ENCODE measurements around the gene C1QA. TPM values are rescaled to one million over a fixed set of nuclear protein-coding genes. Genes with fewer than 3 reads are reported as not detected.

Gene C1QA, protein sequence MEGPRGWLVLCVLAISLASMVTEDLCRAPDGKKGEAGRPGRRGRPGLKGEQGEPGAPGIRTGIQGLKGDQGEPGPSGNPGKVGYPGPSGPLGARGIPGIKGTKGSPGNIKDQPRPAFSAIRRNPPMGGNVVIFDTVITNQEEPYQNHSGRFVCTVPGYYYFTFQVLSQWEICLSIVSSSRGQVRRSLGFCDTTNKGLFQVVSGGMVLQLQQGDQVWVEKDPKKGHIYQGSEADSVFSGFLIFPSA
- total RNA-seq, result not detected

DNA sequence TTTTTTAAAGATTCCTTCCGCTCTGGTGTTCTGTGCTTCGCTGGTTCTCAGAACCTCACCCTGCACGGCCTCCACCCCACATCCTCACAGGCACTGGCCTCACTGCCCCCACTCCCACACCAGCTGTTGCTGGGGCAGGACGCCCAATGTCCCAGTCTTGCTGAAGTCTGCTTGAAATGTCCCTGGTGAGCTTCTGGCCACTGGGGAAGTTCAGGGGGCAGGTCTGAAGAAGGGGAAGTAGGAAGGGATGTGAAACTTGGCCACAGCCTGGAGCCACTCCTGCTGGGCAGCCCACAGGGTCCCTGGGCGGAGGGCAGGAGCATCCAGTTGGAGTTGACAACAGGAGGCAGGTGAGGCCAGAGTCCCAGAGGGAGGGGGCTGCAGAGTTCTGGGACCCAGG, at the start of gene C1QA:
Gene C1QA, plus strand, starts transcription at position 276 of the 400 bp plus-strand sequence. CDS start 989 bp downstream, outside the sequence.
- no peak within 1 kb of the TSS for H3K4me3 Mint-ChIP-seq
- H3K27me3 Mint-ChIP-seq, result peaks cover 14% of the 10 kb centered on the region
- ATAC-seq (no peak), DNase-seq (no peak)
- intact Hi-C loops (cut with micrococcal nuclease), result loop anchor here (10.0 kb wide), 1 partner anchor 502 kb away; no protein-coding TSS in a partner anchor
- TF ChIP-seq, protein P1, sequence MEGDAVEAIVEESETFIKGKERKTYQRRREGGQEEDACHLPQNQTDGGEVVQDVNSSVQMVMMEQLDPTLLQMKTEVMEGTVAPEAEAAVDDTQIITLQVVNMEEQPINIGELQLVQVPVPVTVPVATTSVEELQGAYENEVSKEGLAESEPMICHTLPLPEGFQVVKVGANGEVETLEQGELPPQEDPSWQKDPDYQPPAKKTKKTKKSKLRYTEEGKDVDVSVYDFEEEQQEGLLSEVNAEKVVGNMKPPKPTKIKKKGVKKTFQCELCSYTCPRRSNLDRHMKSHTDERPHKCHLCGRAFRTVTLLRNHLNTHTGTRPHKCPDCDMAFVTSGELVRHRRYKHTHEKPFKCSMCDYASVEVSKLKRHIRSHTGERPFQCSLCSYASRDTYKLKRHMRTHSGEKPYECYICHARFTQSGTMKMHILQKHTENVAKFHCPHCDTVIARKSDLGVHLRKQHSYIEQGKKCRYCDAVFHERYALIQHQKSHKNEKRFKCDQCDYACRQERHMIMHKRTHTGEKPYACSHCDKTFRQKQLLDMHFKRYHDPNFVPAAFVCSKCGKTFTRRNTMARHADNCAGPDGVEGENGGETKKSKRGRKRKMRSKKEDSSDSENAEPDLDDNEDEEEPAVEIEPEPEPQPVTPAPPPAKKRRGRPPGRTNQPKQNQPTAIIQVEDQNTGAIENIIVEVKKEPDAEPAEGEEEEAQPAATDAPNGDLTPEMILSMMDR (IDR thresholded peaks at IDR 0.05), result no peak
- H3K4me1 Mint-ChIP-seq (ENCODE audit: low read depth), result no peaks in the 10 kb centered on the region
- H3K27ac Mint-ChIP-seq, result no peak within 1 kb of the TSS
- POLR2A ChIA-PET, result no interaction called here
- H3K36me3 Mint-ChIP-seq (ENCODE audit: low read depth), result no peaks in the 10 kb centered on the region
- H3K9me3 Mint-ChIP-seq, result no peaks in the 10 kb centered on the region
- CTCF ChIA-PET, result interaction anchor here (0.6 to 1.6 kb wide), 2 partner anchors 216 to 337 kb away, joined by 3 to 5 read pairs; no protein-coding TSS in a partner anchor

DNA sequence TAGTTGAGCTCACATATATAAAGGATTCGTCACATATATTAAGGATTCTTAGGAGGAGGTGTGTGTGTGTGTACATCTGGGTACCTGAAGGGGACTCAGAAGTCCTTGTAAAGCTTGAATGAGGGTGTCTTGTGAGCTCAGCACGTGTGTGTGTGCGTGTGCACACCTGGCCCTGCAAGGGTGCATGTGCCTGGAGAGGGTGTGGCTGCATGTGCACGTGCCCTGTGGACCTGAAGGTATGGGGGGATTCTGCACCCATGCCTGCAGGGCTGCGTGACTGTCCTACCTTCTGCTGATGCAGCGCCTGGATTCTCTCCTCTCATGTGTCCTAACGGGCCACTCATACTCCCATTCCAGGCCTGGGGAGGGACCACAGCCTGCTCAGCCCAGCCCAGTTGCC, 49.2 kb upstream of the C1QA start:
- H3K9me3 Mint-ChIP-seq, result no peaks in the 10 kb centered on the region
- POLR2A ChIA-PET, result no interaction called here
- no peak overlapping the region for H3K27ac Mint-ChIP-seq
- H3K4me3 Mint-ChIP-seq, result no peak overlapping the region
- intact Hi-C loops (cut with micrococcal nuclease), result no loop called here
- CTCF ChIA-PET, result no interaction called here
- TF ChIP-seq, protein P1 (IDR thresholded peaks at IDR 0.05), result no peak
- ATAC-seq (no peak), DNase-seq (no peak)
- H3K36me3 Mint-ChIP-seq (ENCODE audit: low read depth), result no peaks in the 10 kb centered on the region
- H3K4me1 Mint-ChIP-seq (ENCODE audit: low read depth), result no peaks in the 10 kb centered on the region
- peaks cover 5% of the 10 kb centered on the region for H3K27me3 Mint-ChIP-seq

DNA sequence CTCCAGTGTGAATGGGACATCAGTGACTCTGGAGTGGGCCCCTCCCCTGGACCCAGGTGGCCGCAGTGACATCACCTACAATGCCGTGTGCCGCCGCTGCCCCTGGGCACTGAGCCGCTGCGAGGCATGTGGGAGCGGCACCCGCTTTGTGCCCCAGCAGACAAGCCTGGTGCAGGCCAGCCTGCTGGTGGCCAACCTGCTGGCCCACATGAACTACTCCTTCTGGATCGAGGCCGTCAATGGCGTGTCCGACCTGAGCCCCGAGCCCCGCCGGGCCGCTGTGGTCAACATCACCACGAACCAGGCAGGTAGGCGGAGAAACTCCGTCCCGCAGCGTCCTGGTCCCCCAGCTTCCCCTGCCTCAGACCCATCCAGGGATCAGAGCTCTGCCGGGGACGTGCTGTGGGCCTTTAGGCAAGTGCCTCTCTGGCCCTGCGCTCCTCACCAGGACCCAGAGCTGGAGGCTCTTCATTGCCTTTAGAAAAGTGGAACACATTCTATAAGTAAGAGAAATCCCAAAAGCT, 47.5 kb upstream of the C1QA start:
- DNase-seq (no peak), ATAC-seq (no peak)
- TF ChIP-seq, protein P1 (IDR thresholded peaks at IDR 0.05), result no peak
- peaks cover 7% of the 10 kb centered on the region for H3K27me3 Mint-ChIP-seq
- intact Hi-C loops (cut with micrococcal nuclease), result no loop called here
- H3K27ac Mint-ChIP-seq, result no peak overlapping the region
- H3K4me3 Mint-ChIP-seq, result no peak overlapping the region
- CTCF ChIA-PET, result no interaction called here
- no peaks in the 10 kb centered on the region for H3K9me3 Mint-ChIP-seq
- H3K36me3 Mint-ChIP-seq (ENCODE audit: low read depth), result no peaks in the 10 kb centered on the region
- POLR2A ChIA-PET, result no interaction called here
- no peaks in the 10 kb centered on the region for H3K4me1 Mint-ChIP-seq (ENCODE audit: low read depth)

DNA sequence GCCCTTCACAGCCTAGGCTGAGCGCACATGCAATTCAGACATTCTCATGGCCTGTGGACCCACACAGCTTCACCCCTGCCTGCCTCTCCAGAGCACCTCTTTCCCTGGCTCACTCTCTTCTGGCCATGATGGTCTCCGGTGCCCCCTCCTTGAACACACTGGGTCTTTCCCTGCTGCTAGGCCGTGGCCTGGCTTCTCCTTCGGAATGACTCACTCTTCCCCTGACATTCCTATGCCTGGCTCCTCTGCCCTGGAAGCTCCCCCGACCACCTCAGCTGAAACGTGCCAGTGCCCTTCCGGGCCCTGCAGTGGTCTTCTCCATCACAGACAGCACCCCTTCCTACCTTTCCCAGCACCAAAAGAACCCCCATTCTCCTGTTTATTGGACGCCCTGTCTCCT, 44.9 kb upstream of the C1QA start:
- Mint-ChIP-seq H3K27ac (no peak overlapping the region), H3K27me3 (peaks cover 5% of the 10 kb centered on the region), H3K4me1 (ENCODE audit: low read depth) (no peaks in the 10 kb centered on the region), H3K36me3 (ENCODE audit: low read depth) (no peaks in the 10 kb centered on the region), H3K4me3 (no peak overlapping the region), H3K9me3 (no peaks in the 10 kb centered on the region)
- intact Hi-C loops (cut with micrococcal nuclease), result no loop called here
- no peak for DNase-seq
- no peak for ATAC-seq
- POLR2A ChIA-PET, result no interaction called here
- TF ChIP-seq, protein P1 (IDR thresholded peaks at IDR 0.05), result no peak
- CTCF ChIA-PET, result no interaction called here

DNA sequence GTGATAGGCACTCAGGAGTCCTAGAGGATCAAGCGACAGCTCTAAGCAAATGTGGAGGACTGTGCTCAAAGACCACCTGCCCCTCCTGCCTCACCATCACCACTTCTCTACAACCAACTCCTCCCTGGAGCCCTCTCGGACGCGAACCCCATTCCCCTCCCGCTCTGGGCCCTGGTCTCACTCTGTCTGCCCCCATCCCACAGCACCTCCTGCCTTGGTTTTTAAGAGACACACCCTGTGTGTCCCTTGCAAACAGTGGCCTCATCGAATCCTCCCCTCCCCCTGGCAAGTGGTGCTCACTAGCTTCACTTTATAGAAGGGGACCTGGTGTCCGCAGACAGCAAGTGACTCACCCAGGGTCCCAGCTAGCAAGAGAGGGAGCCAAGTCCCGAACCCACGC, 44.4 kb upstream of the C1QA start:
- Mint-ChIP-seq H3K9me3 (no peaks in the 10 kb centered on the region), H3K27me3 (peaks cover 5% of the 10 kb centered on the region), H3K36me3 (ENCODE audit: low read depth) (no peaks in the 10 kb centered on the region), H3K4me3 (no peak overlapping the region), H3K27ac (no peak overlapping the region), H3K4me1 (ENCODE audit: low read depth) (no peaks in the 10 kb centered on the region)
- intact Hi-C loops (cut with micrococcal nuclease), result no loop called here
- ATAC-seq, result no peak
- CTCF ChIA-PET, result no interaction called here
- DNase-seq, result no peak
- POLR2A ChIA-PET, result no interaction called here
- TF ChIP-seq, protein P1 (IDR thresholded peaks at IDR 0.05), result no peak
